Colonic mucosa (tissue), 4 donors: ENCODE measurements around the gene PIGA. TPM values are rescaled to one million over a fixed set of nuclear protein-coding genes. Genes with fewer than 3 reads are reported as not detected.

Experiments
- DNase-seq: peaks from one replicate; pipeline ENCODE4 v3.0.0-alpha.2; 2020
- H3K27ac ChIP-seq: fragments of 200-600 bp; one replicate; pipeline ENCODE4 v1.8.0; 2021
- H3K27me3 ChIP-seq: fragments of 200-600 bp; one replicate; pipeline ENCODE4 v1.8.0; 2021
- H3K36me3 ChIP-seq: fragments of 200-600 bp; one replicate; pipeline ENCODE4 v1.8.0; 2021
- H3K4me1 ChIP-seq: fragments of 200-600 bp; one replicate; pipeline ENCODE4 v1.8.0; 2021; ENCODE audit warnings: mild to moderate bottlenecking
- H3K4me3 ChIP-seq: fragments of 200-600 bp; one replicate; pipeline ENCODE4 v1.8.0; 2021
- H3K9ac ChIP-seq, 2 donors: one replicate each; pipeline ENCODE4 v1.7.0; 2013; ENCODE audit warnings: control low read depth in 2 of 2, low read depth in 2 of 2, low read length in 2 of 2
- H3K9me3 ChIP-seq: fragments of 200-600 bp; one replicate; pipeline ENCODE4 v1.8.0; 2021
- CTCF ChIP-seq: fragments of 200-600 bp; IDR thresholded peaks from one replicate; pipeline ENCODE4 v1.8.0; 2022; ENCODE audit warnings: antibody characterized with exemption, mild to moderate bottlenecking
- intact Hi-C: fragments of 100-400 bp; cut with DNase I; formaldehyde crosslinking; loops from one replicate; pipeline ENCODE4 v1.14.1; 2022
- total RNA-seq, 2 donors: library from RNA; stranded (reverse); fragmentation: NEBNext Ultra II Directional in 1 of 2; extraction: Animal tissue kit (Norgen Biotek cat#: 25700) in 1 of 2; gene quantifications; one replicate each; pipeline ENCODE4 v1.2.1, GENCODE V29; 2021
- donor health status: healthy.
- donor health status: DM: no; HTN: no; CAD: no.
- donor health status: DM: no; HTN: no; CAD: no.

PIGA gene
- total RNA-seq, 2 donors from 2014 or later: 15.3 to 22.2 TPM

- no peaks in the 10 kb centered on the region for H3K4me1 ChIP-seq
- H3K9ac ChIP-seq: no peak overlapping the region
- no peak overlapping the region for H3K27ac ChIP-seq
- H3K36me3 ChIP-seq: no peaks in the 10 kb centered on the region
- TF ChIP-seq CTCF: no peak
- H3K4me3 ChIP-seq: no peak overlapping the region
- no peaks in the 10 kb centered on the region for H3K9me3 ChIP-seq
- no peaks in the 10 kb centered on the region for H3K27me3 ChIP-seq
- DNase-seq: no peak
- intact Hi-C loops: no loop called here
Observed at GRCh38 chrX:15366506-15367352, 31.4 kb upstream of the PIGA start.

DNA sequence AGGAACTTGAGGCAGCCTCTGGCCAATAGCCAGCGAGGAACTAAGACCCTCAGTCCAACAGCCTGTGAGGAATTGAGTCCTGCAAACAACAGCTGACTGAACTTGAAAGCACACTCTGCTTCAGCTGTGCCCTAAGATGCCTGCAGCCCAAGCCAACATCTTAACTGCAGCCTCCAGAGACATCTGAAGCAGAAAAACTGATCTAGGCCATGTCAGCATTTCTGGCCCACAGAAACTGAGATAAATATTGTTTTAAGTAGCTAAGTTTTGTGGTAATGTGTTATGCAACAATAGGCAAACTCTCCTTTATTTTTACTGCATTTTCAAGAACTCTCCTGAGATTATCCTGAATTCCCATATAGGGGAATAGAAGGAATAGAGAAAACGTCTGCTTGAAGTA is 24.4 kb upstream of the PIGA start:
- Histone ChIP-seq H3K4me3 (no peak overlapping the region), H3K4me1 (no peaks in the 10 kb centered on the region), H3K9ac (no peak overlapping the region), H3K27me3 (no peaks in the 10 kb centered on the region), H3K9me3 (no peaks in the 10 kb centered on the region), H3K27ac (no peak overlapping the region), H3K36me3 (no peaks in the 10 kb centered on the region)
- TF ChIP-seq CTCF: no peak
- no peak for DNase-seq
- intact Hi-C loops: no loop called here

DNA sequence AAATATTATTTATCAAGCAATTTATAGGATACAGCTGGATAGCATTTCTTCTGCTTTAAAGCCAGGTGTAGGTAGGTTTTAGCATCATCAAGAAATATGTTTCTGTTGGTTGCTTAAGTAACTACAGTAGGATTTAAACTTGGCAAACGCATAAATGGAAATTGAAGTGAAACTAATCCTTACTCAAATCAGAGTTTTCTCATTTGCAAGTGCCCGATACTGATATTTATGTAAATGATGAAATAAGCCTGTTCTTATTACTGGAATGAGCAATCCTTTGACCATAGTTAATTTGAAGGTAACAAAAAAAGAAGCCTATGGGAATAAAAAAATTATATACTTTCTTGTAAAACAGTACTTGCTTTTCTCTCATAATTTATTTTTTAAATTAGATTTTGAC is 23.2 kb upstream of the PIGA start:
- no peaks in the 10 kb centered on the region for H3K4me1 ChIP-seq
- H3K9me3 ChIP-seq: no peaks in the 10 kb centered on the region
- H3K9ac ChIP-seq: no peak overlapping the region
- H3K27ac ChIP-seq: no peak overlapping the region
- H3K27me3 ChIP-seq: no peaks in the 10 kb centered on the region
- TF ChIP-seq CTCF: no peak
- no peak for DNase-seq
- no peak overlapping the region for H3K4me3 ChIP-seq
- H3K36me3 ChIP-seq: no peaks in the 10 kb centered on the region
- intact Hi-C loops: no loop called here

- H3K9ac ChIP-seq: no peak overlapping the region
- no peaks in the 10 kb centered on the region for H3K36me3 ChIP-seq
- no peaks in the 10 kb centered on the region for H3K27me3 ChIP-seq
- no peaks in the 10 kb centered on the region for H3K4me1 ChIP-seq
- DNase-seq: no peak
- H3K27ac ChIP-seq: no peak overlapping the region
- intact Hi-C loops: no loop called here
- TF ChIP-seq CTCF: no peak
- no peaks in the 10 kb centered on the region for H3K9me3 ChIP-seq
- H3K4me3 ChIP-seq: no peak overlapping the region
Observed at GRCh38 chrX:15356444-15356843, 21.1 kb upstream of the PIGA start.

DNA sequence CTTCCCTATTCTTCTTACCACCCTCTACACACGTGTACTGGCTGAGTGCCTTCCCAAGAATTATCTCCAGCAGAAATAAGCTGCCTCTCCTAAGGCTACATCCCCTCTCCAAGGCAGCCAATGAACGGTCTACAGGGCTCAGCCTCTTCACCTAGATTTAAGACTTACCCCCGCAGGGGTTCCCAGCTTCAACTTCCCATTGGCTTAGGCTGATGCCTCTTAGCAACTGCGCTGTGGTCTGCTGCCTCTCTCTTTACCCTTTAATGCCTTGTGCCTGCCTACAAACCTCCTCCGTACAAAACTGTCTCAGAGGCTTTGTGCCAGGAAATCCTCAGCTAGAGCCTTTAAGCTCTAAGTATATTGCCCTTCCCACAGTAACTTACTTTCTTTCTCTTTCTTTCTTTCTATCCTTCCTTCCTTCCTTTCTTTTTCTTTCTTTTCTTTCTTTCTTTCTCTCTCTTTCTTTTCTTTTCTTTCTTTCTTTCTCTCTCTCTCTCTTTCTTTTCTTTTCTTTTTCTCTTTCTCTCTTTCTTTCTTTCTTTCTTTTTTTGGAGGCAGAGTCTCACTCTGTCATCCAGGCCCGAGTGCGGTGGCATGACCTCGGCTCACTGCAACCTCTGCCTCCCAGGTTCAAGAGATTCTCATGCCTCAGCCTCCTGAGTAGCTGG is 15.1 kb upstream of the PIGA start:
- H3K4me1 ChIP-seq: no peaks in the 10 kb centered on the region
- no peaks in the 10 kb centered on the region for H3K9me3 ChIP-seq
- H3K27me3 ChIP-seq: no peaks in the 10 kb centered on the region
- H3K27ac ChIP-seq: no peak overlapping the region
- no peak overlapping the region for H3K4me3 ChIP-seq
- intact Hi-C loops: no loop called here
- DNase-seq: no peak
- H3K36me3 ChIP-seq: no peaks in the 10 kb centered on the region
- no peak for TF ChIP-seq CTCF
- H3K9ac ChIP-seq: no peak overlapping the region
